GM12874 (cell line): Measurements from ENCODE around the gene HOPX.

ENCODE experiments used
- TF ChIP-seq, protein P1 (sequence below): IDR thresholded peaks from 2 replicates; pipeline ENCODE4 v1.5.1; 2011; ENCODE audit warnings: low read depth, mild to moderate bottlenecking, control low read depth, low read length, moderate library complexity; ENCODE audit not compliant: insufficient read depth

Gene HOPX

DNA sequence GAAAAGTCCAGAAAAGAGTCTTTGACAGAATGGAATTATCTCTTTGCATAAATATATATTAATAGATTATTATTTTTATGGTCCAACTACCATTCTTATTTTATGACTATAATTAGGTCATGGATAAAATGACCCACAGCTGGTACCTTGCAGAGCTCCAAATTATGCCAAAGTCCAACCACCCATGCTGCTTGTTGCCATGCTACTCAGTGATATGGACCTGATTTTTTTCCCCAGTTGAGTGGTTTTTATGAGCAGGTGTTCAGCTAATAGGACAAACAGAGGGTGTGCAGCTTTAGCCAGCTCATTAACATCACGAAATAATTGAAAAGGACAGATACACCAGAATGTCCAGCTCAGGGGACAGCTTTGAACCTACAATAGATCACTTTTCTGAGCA, 9.7 kb downstream of the HOPX start:
- TF ChIP-seq, protein P1, sequence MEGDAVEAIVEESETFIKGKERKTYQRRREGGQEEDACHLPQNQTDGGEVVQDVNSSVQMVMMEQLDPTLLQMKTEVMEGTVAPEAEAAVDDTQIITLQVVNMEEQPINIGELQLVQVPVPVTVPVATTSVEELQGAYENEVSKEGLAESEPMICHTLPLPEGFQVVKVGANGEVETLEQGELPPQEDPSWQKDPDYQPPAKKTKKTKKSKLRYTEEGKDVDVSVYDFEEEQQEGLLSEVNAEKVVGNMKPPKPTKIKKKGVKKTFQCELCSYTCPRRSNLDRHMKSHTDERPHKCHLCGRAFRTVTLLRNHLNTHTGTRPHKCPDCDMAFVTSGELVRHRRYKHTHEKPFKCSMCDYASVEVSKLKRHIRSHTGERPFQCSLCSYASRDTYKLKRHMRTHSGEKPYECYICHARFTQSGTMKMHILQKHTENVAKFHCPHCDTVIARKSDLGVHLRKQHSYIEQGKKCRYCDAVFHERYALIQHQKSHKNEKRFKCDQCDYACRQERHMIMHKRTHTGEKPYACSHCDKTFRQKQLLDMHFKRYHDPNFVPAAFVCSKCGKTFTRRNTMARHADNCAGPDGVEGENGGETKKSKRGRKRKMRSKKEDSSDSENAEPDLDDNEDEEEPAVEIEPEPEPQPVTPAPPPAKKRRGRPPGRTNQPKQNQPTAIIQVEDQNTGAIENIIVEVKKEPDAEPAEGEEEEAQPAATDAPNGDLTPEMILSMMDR, result no peak

DNA sequence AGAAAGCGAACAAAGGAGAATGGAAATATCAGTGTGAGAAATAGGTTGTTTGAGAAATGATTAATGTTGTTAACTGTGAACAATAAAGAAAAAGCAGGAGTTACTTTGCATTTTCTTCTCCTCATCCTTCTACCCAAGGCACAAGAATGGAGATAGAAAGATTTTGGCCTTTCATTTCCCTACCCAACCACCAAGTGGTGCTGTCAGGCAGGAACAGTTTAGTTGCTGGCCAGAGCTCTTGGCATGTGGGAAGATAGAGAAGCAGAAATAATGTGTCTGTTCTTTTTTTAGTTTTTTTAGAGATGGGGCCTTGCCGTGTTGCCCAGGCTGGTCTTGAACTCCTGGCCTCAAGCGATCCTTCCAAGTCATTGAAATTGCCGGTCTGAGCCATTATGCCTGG, 12.8 kb downstream of the HOPX start:
- TF ChIP-seq, protein P1, result no peak; the same call in 1 of the 2 replicates

DNA sequence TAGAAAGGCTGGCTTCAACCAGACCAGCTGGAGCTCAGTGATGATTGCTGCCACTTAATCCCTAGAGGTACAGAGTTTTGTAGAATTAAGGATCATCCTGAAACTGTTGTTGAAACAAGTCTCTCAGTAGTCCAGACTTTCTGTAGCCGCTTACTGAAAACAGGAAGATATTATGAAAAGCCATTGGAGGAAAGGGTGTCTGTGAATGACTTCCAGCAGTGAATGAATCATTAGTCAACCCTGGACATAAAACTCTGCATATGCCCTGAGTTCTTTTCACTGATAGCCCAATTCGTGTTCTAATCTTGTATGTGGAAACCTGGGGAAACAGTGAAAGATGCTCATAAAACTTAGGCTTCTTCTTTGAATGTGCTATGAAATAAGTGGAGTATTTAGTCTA, 14.8 kb downstream of the HOPX start:
- TF ChIP-seq, protein P1, result no peak

DNA sequence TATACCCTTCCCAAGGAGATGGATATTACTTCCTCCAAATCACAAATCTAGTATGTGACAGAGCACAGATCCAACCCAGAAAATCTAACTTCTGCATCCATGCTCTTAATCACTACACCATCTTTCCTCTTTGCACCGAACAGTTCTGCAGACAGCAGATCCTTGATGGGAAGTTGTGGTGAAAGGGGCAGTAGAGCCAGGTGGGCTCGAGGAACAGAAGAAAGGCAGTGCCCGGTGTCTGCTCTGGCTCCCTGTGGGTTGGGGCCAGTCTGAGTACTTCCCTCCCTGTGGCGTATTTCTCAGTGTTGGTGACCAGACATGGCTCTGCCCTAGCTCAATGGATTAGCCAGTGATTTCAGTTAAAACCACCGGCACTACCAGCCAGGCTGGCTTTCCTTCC, 15.3 kb downstream of the HOPX start:
- TF ChIP-seq, protein P1, result no peak

DNA sequence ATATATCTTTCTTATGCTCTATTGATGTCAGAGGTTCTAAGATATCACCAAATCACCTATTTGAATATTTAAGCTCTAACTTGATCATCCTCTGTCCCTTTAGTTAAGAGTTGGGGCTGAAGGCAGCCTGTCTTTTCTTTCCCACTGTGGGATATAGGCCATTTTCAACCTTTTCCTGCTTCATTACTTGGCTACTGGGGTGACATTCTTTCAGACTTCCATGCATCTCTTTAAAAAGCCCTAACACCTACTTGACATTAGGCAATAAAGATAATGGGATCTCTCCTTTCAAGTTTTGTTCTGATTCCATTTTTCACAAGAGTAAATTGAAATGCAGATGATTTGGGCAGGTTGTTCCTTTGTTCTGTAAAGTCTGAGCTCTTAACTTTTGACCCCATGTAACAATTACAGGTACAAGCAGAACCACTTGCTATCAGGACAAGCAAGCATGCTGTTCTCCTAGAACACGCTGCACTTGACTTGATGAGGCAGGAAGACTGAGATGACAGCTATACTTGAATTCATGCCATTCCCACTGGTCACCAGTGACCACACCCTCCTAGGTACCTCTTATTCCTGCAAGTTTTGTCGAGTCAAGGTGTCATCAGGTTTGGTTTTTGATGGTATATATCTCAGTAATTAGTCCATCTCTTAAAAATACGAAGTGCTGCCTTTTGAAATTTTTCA, 18.2 kb downstream of the HOPX start:
- TF ChIP-seq, protein P1, result no peak

DNA sequence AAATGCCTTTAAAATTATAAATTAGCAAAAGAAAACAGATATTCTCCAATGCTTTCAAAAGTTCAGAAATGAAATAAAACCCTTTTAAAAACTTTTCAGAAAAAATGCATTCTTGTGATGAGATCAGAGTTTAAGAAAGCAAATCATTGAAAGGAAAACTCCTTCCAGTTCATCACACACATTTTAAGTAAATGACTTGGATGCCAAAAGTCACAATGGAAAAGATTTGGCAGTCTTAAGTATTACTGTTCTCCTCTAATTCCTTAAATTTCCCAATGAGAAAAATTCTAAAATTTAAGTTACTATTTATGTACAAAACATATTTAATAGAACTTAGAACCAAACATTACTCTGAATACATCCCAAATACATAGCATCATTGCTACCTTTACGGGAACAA, 21.1 kb downstream of the HOPX start:
- TF ChIP-seq, protein P1, result no peak

DNA sequence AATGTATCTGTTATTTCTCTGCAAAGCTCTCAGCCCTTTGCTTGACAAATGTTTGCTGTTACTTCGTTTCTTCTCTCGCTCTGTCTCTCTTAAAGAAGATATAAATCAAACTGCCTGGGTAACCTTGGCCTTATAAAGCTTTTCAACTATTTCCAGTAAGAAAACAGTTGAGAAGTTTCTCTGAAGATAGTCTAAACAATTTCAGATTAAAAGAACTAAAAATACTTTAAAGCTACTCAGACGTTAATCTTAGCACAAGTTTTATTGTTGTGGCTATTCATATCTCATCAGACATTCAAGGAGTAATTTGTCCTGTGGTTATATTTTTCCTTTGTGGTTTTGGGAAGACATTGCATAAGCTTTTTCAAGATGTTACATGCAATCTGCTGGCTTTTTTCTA, 22.6 kb downstream of the HOPX start:
- TF ChIP-seq, protein P1, result no peak
